Measurements from ENCODE around the gene INVS.
"Not testable (repeated sequence)": the region's sequence is repeated elsewhere in the genome, so short reads cannot be mapped to it uniquely, and the experiment has no call there.

The INVS gene

GRCh38 chr9:100202806-100203205, 103.8 kb downstream of the INVS start:
- DNase-seq (ENCODE audit: low read depth), result no peak

GRCh38 chr9:100204796-100205195, 105.8 kb downstream of the INVS start:
- DNase-seq (ENCODE audit: low read depth), result no peak

GRCh38 chr9:100206899-100207298, 107.9 kb downstream of the INVS start:
- DNase-seq (ENCODE audit: low read depth), result no peak

GRCh38 chr9:100208673-100209072, 109.6 kb downstream of the INVS start:
- no peak for DNase-seq (ENCODE audit: low read depth)

- no peak for DNase-seq (ENCODE audit: low read depth)
Observed at GRCh38 chr9:100211476-100211875, 112.4 kb downstream of the INVS start.

GRCh38 chr9:100213730-100214477, 114.9 kb downstream of the INVS start:
- no peak for DNase-seq (ENCODE audit: low read depth)

GRCh38 chr9:100216178-100216787, 117.2 kb downstream of the INVS start:
- DNase-seq (ENCODE audit: low read depth), result peak; percentile 26

GRCh38 chr9:100217536-100217935, 118.5 kb downstream of the INVS start:
- no peak for DNase-seq (ENCODE audit: low read depth)

GRCh38 chr9:100219347-100219746, 120.3 kb downstream of the INVS start:
- no peak for DNase-seq (ENCODE audit: low read depth)

- DNase-seq (ENCODE audit: low read depth), result no peak
Observed at GRCh38 chr9:100220936-100221335, 121.9 kb downstream of the INVS start.

- no peak for DNase-seq (ENCODE audit: low read depth)
Observed at GRCh38 chr9:100221538-100221937, 122.5 kb downstream of the INVS start.

GRCh38 chr9:100222674-100223073, 123.6 kb downstream of the INVS start:
- peak; percentile 32 for DNase-seq (ENCODE audit: low read depth)

GRCh38 chr9:100227636-100228035, 128.6 kb downstream of the INVS start:
- no peak for DNase-seq (ENCODE audit: low read depth)

- no peak for DNase-seq (ENCODE audit: low read depth)
Observed at GRCh38 chr9:100228352-100228869, 129.4 kb downstream of the INVS start.

GRCh38 chr9:100229136-100229535, 130.1 kb downstream of the INVS start:
- DNase-seq (ENCODE audit: low read depth), result no peak

- no peak for DNase-seq (ENCODE audit: low read depth)
Observed at GRCh38 chr9:100229561-100229960, 130.5 kb downstream of the INVS start.

- not testable (repeated sequence) for DNase-seq (ENCODE audit: low read depth)
Observed at GRCh38 chr9:100236986-100237385, 137.9 kb downstream of the INVS start.

GRCh38 chr9:100240512-100240911, 141.5 kb downstream of the INVS start:
- no peak for DNase-seq (ENCODE audit: low read depth)

GRCh38 chr9:100267211-100267610, 168.2 kb downstream of the INVS start:
- no peak for DNase-seq (ENCODE audit: low read depth)

GRCh38 chr9:100268271-100268670, 169.2 kb downstream of the INVS start:
- DNase-seq (ENCODE audit: low read depth), result no peak

- DNase-seq (ENCODE audit: low read depth), result no peak
Observed at GRCh38 chr9:100269656-100270055, 170.6 kb downstream of the INVS start.

GRCh38 chr9:100277166-100277979, 178.3 kb downstream of the INVS start:
- peak; percentile 8 for DNase-seq (ENCODE audit: low read depth)

GRCh38 chr9:100281066-100281465, 182.0 kb downstream of the INVS start:
- no peak for DNase-seq (ENCODE audit: low read depth)

Data from fibroblast of the conjunctiva (primary cell).